OCI-LY1 (cell line): ENCODE results near the gene ANO4.

ENCODE experiments used
- EZH2 ChIP-seq: fragments of 200-600 bp; sonication (generic), shearing (Covaris generic); IDR thresholded peaks from 2 replicates; pipeline ENCODE4 v1.8.0; 2017; ENCODE audit warnings: borderline replicate concordance, mixed run types, mild to moderate bottlenecking, antibody characterized with exemption, low read length, moderate library complexity, mixed read lengths
- TF ChIP-seq, protein P1 (sequence below): fragments of 200-600 bp; sonication (generic), shearing (Covaris generic); IDR thresholded peaks from 2 replicates; pipeline ENCODE4 v1.5.1; 2017; ENCODE audit warnings: mild to moderate bottlenecking, antibody characterized with exemption, low read length, moderate library complexity, mixed read lengths

DNA sequence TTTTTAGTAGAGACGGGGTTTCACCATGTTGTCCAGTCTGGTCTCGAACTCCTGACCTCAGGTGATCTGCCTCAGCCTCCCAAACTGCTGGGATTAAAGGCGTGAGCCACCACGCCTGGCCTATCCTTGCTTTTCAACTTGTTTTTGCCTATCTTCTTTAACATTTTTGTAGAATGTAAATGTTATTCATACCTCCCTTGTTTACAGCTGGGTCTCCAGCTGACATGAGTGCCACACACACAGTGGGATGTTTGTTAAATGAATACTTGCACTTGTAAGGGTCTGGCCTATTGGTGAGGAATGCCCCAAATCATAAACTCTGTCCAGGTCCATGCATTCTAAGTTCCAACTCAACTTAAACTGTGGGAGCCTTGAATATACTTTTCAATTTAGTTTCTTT is 176.3 kb downstream of the ANO4 start:
- no peak for TF ChIP-seq EZH2
- TF ChIP-seq, protein P1, sequence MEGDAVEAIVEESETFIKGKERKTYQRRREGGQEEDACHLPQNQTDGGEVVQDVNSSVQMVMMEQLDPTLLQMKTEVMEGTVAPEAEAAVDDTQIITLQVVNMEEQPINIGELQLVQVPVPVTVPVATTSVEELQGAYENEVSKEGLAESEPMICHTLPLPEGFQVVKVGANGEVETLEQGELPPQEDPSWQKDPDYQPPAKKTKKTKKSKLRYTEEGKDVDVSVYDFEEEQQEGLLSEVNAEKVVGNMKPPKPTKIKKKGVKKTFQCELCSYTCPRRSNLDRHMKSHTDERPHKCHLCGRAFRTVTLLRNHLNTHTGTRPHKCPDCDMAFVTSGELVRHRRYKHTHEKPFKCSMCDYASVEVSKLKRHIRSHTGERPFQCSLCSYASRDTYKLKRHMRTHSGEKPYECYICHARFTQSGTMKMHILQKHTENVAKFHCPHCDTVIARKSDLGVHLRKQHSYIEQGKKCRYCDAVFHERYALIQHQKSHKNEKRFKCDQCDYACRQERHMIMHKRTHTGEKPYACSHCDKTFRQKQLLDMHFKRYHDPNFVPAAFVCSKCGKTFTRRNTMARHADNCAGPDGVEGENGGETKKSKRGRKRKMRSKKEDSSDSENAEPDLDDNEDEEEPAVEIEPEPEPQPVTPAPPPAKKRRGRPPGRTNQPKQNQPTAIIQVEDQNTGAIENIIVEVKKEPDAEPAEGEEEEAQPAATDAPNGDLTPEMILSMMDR = no peak
